Astrocyte (in vitro differentiated cells and primary cell): ENCODE measurements around the gene NABP2. TPM values are rescaled to one million over a fixed set of nuclear protein-coding genes. Genes with fewer than 3 reads are reported as not detected.
"Not testable (repeated sequence)": the region's sequence is repeated elsewhere in the genome, so short reads cannot be mapped to it uniquely, and the experiment has no call there.

Experiments used
- DNase-seq: peaks from one replicate; pipeline ENCODE4 v3.0.0-alpha.2; 2010; ENCODE audit warnings: low read depth
- FAIRE-seq: peaks from 2 replicates; lab custom pipeline; 2011; peaks lifted over from hg19 to GRCh38; lab: Jason Lieb, UNC
- H2AFZ ChIP-seq: 2 replicates; pipeline ENCODE4 v1.6.0; 2012; ENCODE audit warnings: low read depth, low read length, inconsistent platforms
- H3K27ac ChIP-seq: 2 replicates; pipeline ENCODE4 v1.5.1; 2011; ENCODE audit warnings: low read depth, low read length, inconsistent platforms
- H3K27me3 ChIP-seq: 2 replicates; pipeline ENCODE4 v1.6.0; 2011; ENCODE audit warnings: low read length, inconsistent platforms; ENCODE audit not compliant: insufficient read depth
- H3K36me3 ChIP-seq: 2 replicates; pipeline ENCODE4 v1.5.1; 2011; ENCODE audit warnings: low read length, inconsistent platforms; ENCODE audit not compliant: insufficient read depth
- H3K4me1 ChIP-seq: 2 replicates; pipeline ENCODE4 v1.5.1; 2011; ENCODE audit warnings: low read length, inconsistent platforms; ENCODE audit not compliant: insufficient read depth
- H3K4me2 ChIP-seq: 2 replicates; pipeline ENCODE4 v1.6.0; 2012; ENCODE audit warnings: low read length, inconsistent platforms
- H3K4me3 ChIP-seq: 2 replicates; pipeline ENCODE4 v1.5.1; 2011; ENCODE audit warnings: low read depth, mild to moderate bottlenecking, low read length, inconsistent platforms; ENCODE audit not compliant: insufficient read depth
- H3K79me2 ChIP-seq: 2 replicates; pipeline ENCODE4 v1.6.0; 2012; ENCODE audit warnings: mild to moderate bottlenecking, low read length, inconsistent platforms; ENCODE audit not compliant: insufficient read depth
- H3K9ac ChIP-seq: 2 replicates; pipeline ENCODE4 v1.6.0; 2012; ENCODE audit warnings: mild to moderate bottlenecking, low read length, inconsistent platforms
- H3K9me3 ChIP-seq: 2 replicates; pipeline ENCODE4 v1.5.1; 2012; ENCODE audit warnings: low read depth, mild to moderate bottlenecking, low read length, inconsistent platforms; ENCODE audit not compliant: insufficient read depth
- H4K20me1 ChIP-seq: 2 replicates; pipeline ENCODE4 v1.6.0; 2012; ENCODE audit warnings: low read length, inconsistent platforms; ENCODE audit not compliant: insufficient read depth
- H3K27ac Mint-ChIP-seq: one replicate; pipeline ENCODE4 v1.8.0; 2021; ENCODE audit warnings: mild to moderate bottlenecking, mixed read lengths; ENCODE audit not compliant: unreplicated experiment
- H3K27me3 Mint-ChIP-seq: one replicate; pipeline ENCODE4 v1.8.0; 2021; ENCODE audit warnings: low read depth, mixed read lengths; ENCODE audit not compliant: unreplicated experiment
- H3K36me3 Mint-ChIP-seq: one replicate; pipeline ENCODE4 v1.8.0; 2021; ENCODE audit warnings: low read depth, mixed read lengths; ENCODE audit not compliant: unreplicated experiment
- H3K4me1 Mint-ChIP-seq: one replicate; pipeline ENCODE4 v1.8.0; 2021; ENCODE audit warnings: low read depth, mixed read lengths; ENCODE audit not compliant: unreplicated experiment
- H3K4me3 Mint-ChIP-seq: one replicate; pipeline ENCODE4 v1.8.0; 2021; ENCODE audit warnings: mild to moderate bottlenecking, moderate library complexity, mixed read lengths; ENCODE audit not compliant: unreplicated experiment
- H3K9me3 Mint-ChIP-seq: one replicate; pipeline ENCODE4 v1.8.0; 2021; ENCODE audit warnings: mild to moderate bottlenecking, mixed read lengths; ENCODE audit not compliant: unreplicated experiment
- CTCF ChIP-seq: IDR thresholded peaks from 2 replicates; pipeline ENCODE4 v1.5.1; 2011; ENCODE audit warnings: low read depth, mild to moderate bottlenecking, inconsistent platforms, low read length, moderate library complexity; ENCODE audit not compliant: insufficient read depth
- EZH2 ChIP-seq: IDR thresholded peaks from 2 replicates; pipeline ENCODE4 v1.6.1; 2012; ENCODE audit warnings: mild to moderate bottlenecking, low read length, inconsistent platforms; ENCODE audit not compliant: insufficient read depth
- total RNA-seq: library from RNA; stranded (reverse); gene quantifications from 2 replicates; pipeline ENCODE4 v1.2.1, GENCODE V29; 2021

The NABP2 gene
- total RNA-seq, 1 donor from 2014 or later: 29.1 TPM

GRCh38 chr12:56192582-56192981 is 31.6 kb upstream of the NABP2 start:
- H3K27ac Mint-ChIP-seq: no peak overlapping the region
- no peak overlapping the region for H3K4me2 ChIP-seq
- H3K9ac ChIP-seq: no peak overlapping the region
- no peak for TF ChIP-seq CTCF
- TF ChIP-seq EZH2: no peak
- no peak overlapping the region for H3K27ac ChIP-seq
- H3K9me3 ChIP-seq: no peaks in the 10 kb centered on the region
- peaks cover 13% of the 10 kb centered on the region for H3K79me2 ChIP-seq
- peak overlapping the region; percentile 3 for H3K4me3 Mint-ChIP-seq
- peaks cover 18% of the 10 kb centered on the region for H3K4me1 ChIP-seq
- H2AFZ ChIP-seq: no peak overlapping the region
- H3K36me3 ChIP-seq: no peaks in the 10 kb centered on the region
- H3K36me3 Mint-ChIP-seq: no peaks in the 10 kb centered on the region
- no peak overlapping the region for H3K4me3 ChIP-seq
- H3K9me3 Mint-ChIP-seq: no peaks in the 10 kb centered on the region
- H4K20me1 ChIP-seq: peaks cover 12% of the 10 kb centered on the region
- FAIRE-seq (no peak), DNase-seq (no peak)
- H3K27me3 ChIP-seq: no peaks in the 10 kb centered on the region
- peaks cover 5% of the 10 kb centered on the region for H3K4me1 Mint-ChIP-seq
- no peaks in the 10 kb centered on the region for H3K27me3 Mint-ChIP-seq

GRCh38 chr12:56193025-56193578 is 31.0 kb upstream of the NABP2 start:
- FAIRE-seq (no peak), DNase-seq (peak; percentile 61)
- H3K79me2 ChIP-seq: peaks cover 8% of the 10 kb centered on the region
- Mint-ChIP-seq H3K9me3 (no peaks in the 10 kb centered on the region), H3K27ac (no peak overlapping the region), H3K36me3 (no peaks in the 10 kb centered on the region), H3K4me1 (peaks cover 5% of the 10 kb centered on the region), H3K27me3 (no peaks in the 10 kb centered on the region), H3K4me3 (peak overlapping the region; percentile 3)
- no peak overlapping the region for H3K4me2 ChIP-seq
- H2AFZ ChIP-seq: peak overlapping the region; percentile 53
- H3K9me3 ChIP-seq: no peaks in the 10 kb centered on the region
- peaks cover 12% of the 10 kb centered on the region for H3K4me1 ChIP-seq
- H3K36me3 ChIP-seq: no peaks in the 10 kb centered on the region
- H3K27ac ChIP-seq: no peak overlapping the region
- no peaks in the 10 kb centered on the region for H3K27me3 ChIP-seq
- TF ChIP-seq EZH2 (no peak), CTCF (peak; percentile 96)
- no peak overlapping the region for H3K9ac ChIP-seq
- no peak overlapping the region for H3K4me3 ChIP-seq
- H4K20me1 ChIP-seq: peaks cover 7% of the 10 kb centered on the region

GRCh38 chr12:56196818-56197550 is 27.2 kb upstream of the NABP2 start:
- DNase-seq (peak; percentile 97), FAIRE-seq (peak; percentile 74)
- not testable (repeated sequence) for H3K36me3 Mint-ChIP-seq, H3K27me3 ChIP-seq, H2AFZ ChIP-seq, H3K4me3 ChIP-seq, H3K79me2 ChIP-seq, H3K9ac ChIP-seq, H3K9me3 Mint-ChIP-seq, H3K36me3 ChIP-seq, H3K4me3 Mint-ChIP-seq, H3K4me2 ChIP-seq, H3K9me3 ChIP-seq, H3K4me1 ChIP-seq, H4K20me1 ChIP-seq, H3K27me3 Mint-ChIP-seq, H3K27ac ChIP-seq
- H3K4me1 Mint-ChIP-seq: peaks cover 11% of the 10 kb centered on the region
- H3K27ac Mint-ChIP-seq: peak overlapping the region; percentile 2
